ENCODE data around the gene MTHFS.

DNA sequence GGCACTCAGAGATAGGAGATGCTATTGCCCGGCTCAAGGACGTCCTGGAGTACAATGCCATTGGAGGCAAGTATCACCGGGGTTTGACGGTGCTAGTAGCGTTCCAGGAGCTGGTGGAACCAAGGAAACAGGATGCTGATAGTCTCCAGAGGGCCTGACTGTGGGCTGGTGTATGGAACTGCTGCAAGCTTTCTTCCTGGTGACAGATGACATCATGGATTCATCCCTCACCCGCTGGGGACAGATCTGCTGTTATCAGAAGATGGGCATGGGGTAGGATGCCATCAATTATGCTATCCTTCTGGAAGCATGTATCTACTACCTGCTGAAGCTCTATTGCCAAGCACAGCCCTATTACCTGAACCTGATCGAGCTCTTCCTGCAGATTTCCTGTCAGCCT lies 47.8 kb upstream of the MTHFS start:
- no peak for TF ChIP-seq POLR2A (IDR thresholded peaks at IDR 0.05)
- TF ChIP-seq, protein P1, sequence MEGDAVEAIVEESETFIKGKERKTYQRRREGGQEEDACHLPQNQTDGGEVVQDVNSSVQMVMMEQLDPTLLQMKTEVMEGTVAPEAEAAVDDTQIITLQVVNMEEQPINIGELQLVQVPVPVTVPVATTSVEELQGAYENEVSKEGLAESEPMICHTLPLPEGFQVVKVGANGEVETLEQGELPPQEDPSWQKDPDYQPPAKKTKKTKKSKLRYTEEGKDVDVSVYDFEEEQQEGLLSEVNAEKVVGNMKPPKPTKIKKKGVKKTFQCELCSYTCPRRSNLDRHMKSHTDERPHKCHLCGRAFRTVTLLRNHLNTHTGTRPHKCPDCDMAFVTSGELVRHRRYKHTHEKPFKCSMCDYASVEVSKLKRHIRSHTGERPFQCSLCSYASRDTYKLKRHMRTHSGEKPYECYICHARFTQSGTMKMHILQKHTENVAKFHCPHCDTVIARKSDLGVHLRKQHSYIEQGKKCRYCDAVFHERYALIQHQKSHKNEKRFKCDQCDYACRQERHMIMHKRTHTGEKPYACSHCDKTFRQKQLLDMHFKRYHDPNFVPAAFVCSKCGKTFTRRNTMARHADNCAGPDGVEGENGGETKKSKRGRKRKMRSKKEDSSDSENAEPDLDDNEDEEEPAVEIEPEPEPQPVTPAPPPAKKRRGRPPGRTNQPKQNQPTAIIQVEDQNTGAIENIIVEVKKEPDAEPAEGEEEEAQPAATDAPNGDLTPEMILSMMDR (IDR thresholded peaks at IDR 0.05), result no peak

All from lower leg skin (tissue), 3 donors.